Endothelial cell of umbilical vein (primary cell): ENCODE data around the gene MAN2B1. TPM values are rescaled to one million over a fixed set of nuclear protein-coding genes. Genes with fewer than 3 reads are reported as not detected.

ENCODE experiments used
- BruUV-seq: library from RNA; stranded (reverse); fragments of 400-500 nt; replicated peaks from 2 replicates; lab custom pipeline; 2021; lab: Mats Ljungman, UMichigan
- CTCF ChIA-PET: fragments of 300-600, 350-600 bp; sonication (Branson Sonifier 250); formaldehyde crosslinking; loops from one replicate; lab custom pipeline; 2021; ENCODE audit warnings: antibody characterized with exemption, inconsistent platforms; lab: Charles Lee
- POLR2A ChIA-PET: fragments of 300-600, 350-600 bp; sonication (Branson Sonifier 250); formaldehyde crosslinking; loops from one replicate; lab custom pipeline; 2021; ENCODE audit warnings: antibody characterized with exemption, inconsistent platforms; lab: Charles Lee
- DNase-seq: peaks from one replicate; pipeline ENCODE4 v3.0.0-alpha.2; 2011; ENCODE audit warnings: low read depth, low spot score
- FAIRE-seq: peaks from 2 replicates; lab custom pipeline; 2011; peaks lifted over from hg19 to GRCh38; lab: Jason Lieb, UNC
- H2AFZ ChIP-seq: 2 replicates; pipeline ENCODE4 v1.6.0; 2012; ENCODE audit warnings: low read depth, low read length, control low read depth, inconsistent platforms
- H3K27ac ChIP-seq: 2 replicates; pipeline ENCODE4 v1.5.1; 2011; ENCODE audit warnings: low read depth, mild to moderate bottlenecking, control low read depth, low read length, moderate library complexity; ENCODE audit not compliant: insufficient read depth
- H3K27me3 ChIP-seq, 2 experiments: 2 replicates each; pipeline versions ENCODE4 v1.6.0 to v1.6.1; 2011; ENCODE audit warnings: low read length in 2 of 2, mixed read lengths in 1 of 2; ENCODE audit not compliant: control insufficient read depth in 2 of 2, insufficient read depth in 2 of 2
- H3K36me3 ChIP-seq, 2 experiments: 2 replicates in 1 of 2; 3 replicates in 1 of 2; pipeline ENCODE4 v1.5.1; 2011; ENCODE audit warnings: low read length in 2 of 2, mild to moderate bottlenecking in 1 of 2, moderate library complexity in 1 of 2; ENCODE audit not compliant: control insufficient read depth in 2 of 2, insufficient read depth in 2 of 2; ENCODE audit errors: extremely low read depth in 1 of 2
- H3K4me1 ChIP-seq: 3 replicates; pipeline ENCODE4 v1.5.1; 2011; ENCODE audit warnings: mild to moderate bottlenecking, low read length; ENCODE audit not compliant: control insufficient read depth, insufficient read depth; ENCODE audit errors: extremely low read depth
- H3K4me2 ChIP-seq: 2 replicates; pipeline ENCODE4 v1.6.1; 2011; ENCODE audit warnings: low read length, control low read depth, mixed read lengths; ENCODE audit not compliant: insufficient read depth
- H3K4me3 ChIP-seq, 3 experiments: fragments of 200-600 bp in 1 of 3; sonication (generic), shearing (Covaris generic) in 1 of 3; replicated peaks in 1 of 3; 2 replicates each; pipeline ENCODE4 v1.5.1; 2011 to 2016; ENCODE audit warnings: control low read depth in 3 of 3, low read length in 3 of 3, mild to moderate bottlenecking in 2 of 3, inconsistent platforms in 1 of 3, low read depth in 1 of 3, moderate library complexity in 1 of 3; ENCODE audit not compliant: insufficient read depth in 1 of 3
- H3K79me2 ChIP-seq: 2 replicates; pipeline ENCODE4 v1.6.0; 2012; ENCODE audit warnings: low read length, inconsistent platforms; ENCODE audit not compliant: control insufficient read depth, insufficient read depth
- H3K9ac ChIP-seq: replicated peaks from 2 replicates; pipeline ENCODE3; 2011; ENCODE audit warnings: low read length, control low read depth; ENCODE audit not compliant: insufficient read depth; ENCODE audit errors: extremely low read depth
- H3K9me1 ChIP-seq: replicated peaks from 3 replicates; pipeline ENCODE4 v1.6.0; 2011; ENCODE audit warnings: mild to moderate bottlenecking, low read length; ENCODE audit not compliant: control insufficient read depth, insufficient read depth; ENCODE audit errors: extremely low read depth
- H3K9me3 ChIP-seq: replicated peaks from 2 replicates; pipeline ENCODE4 v1.5.1; 2012; ENCODE audit warnings: low read length, inconsistent platforms; ENCODE audit not compliant: control insufficient read depth, insufficient read depth
- H4K20me1 ChIP-seq: replicated peaks from 2 replicates; pipeline ENCODE3; 2011; ENCODE audit warnings: mild to moderate bottlenecking, low read length; ENCODE audit not compliant: control insufficient read depth, insufficient read depth; ENCODE audit errors: extremely low read depth
- CTCF ChIP-seq, 2 donors: IDR thresholded peaks; 1 replicate in 1 of 2; 2 replicates in 1 of 2; pipeline ENCODE4 v1.5.1; 2011; ENCODE audit warnings: low read length in 2 of 2, mild to moderate bottlenecking in 2 of 2, moderate library complexity in 2 of 2, control low read depth in 1 of 2, inconsistent platforms in 1 of 2, low read depth in 1 of 2; ENCODE audit not compliant: insufficient read depth in 1 of 2; ENCODE audit errors: extremely low read depth in 1 of 2
- FOS ChIP-seq: IDR thresholded peaks from 2 replicates; pipeline ENCODE4 v1.6.1; 2011; ENCODE audit warnings: mild to moderate bottlenecking, low read length, moderate library complexity, borderline replicate concordance; ENCODE audit not compliant: insufficient read depth
- GATA2 ChIP-seq: IDR thresholded peaks from 2 replicates; pipeline ENCODE4 v1.7.0; 2011; ENCODE audit warnings: low read depth, mild to moderate bottlenecking, moderate library complexity, mixed read lengths, low read length; ENCODE audit not compliant: insufficient read length, insufficient read depth
- MYC ChIP-seq: IDR thresholded peaks from one replicate; pipeline ENCODE4 v1.6.1; 2011; ENCODE audit warnings: mild to moderate bottlenecking, low read depth, low read length
- POLR2A ChIP-seq: IDR thresholded peaks from 2 replicates; pipeline ENCODE4 v1.6.1; 2012; ENCODE audit warnings: low read depth, mild to moderate bottlenecking, control low read depth, low read length
- POLR2AphosphoS5 ChIP-seq: IDR thresholded peaks from 2 replicates; pipeline ENCODE4 v1.6.1; 2012; ENCODE audit warnings: low read depth, mild to moderate bottlenecking, control low read depth, low read length, moderate library complexity; ENCODE audit not compliant: insufficient read depth
- dilution Hi-C: fragments of 300-500 bp; cut with MboI; formaldehyde crosslinking; loops from one replicate; pipeline ENCODE4 v1.15.0; 2019; ENCODE audit warnings: low sequenced_read_pairs; ENCODE audit not compliant: extremely low pct_ligation_motif_present
- intact Hi-C: fragments of 100-400 bp; cut with micrococcal nuclease; formaldehyde crosslinking; loops from one replicate; pipeline ENCODE4 v1.10.0; 2022
- polyA plus RNA-seq, 4 experiments: library from polyadenylated mRNA; depleted of rRNA in 3 of 4; stranded (reverse) in 3 of 4; unstranded in 1 of 4; fragments of >200 nt; gene quantifications; 2 replicates each; pipeline versions ENCODE4 v1.2.1 to v1.2.3, GENCODE V29; 2011 to 2012; ENCODE audit warnings: missing spikeins in 1 of 4
- total RNA-seq: library from RNA; stranded (reverse); gene quantifications from 2 replicates; pipeline ENCODE4 v1.2.3, GENCODE V29; 2021

MAN2B1 gene
- total and polyA plus RNA-seq, 2 donors (not counting 3 experiments of a cell fraction or from before 2014, with no cell fraction given) = 64.4 to 76.8 TPM

GRCh38 chr19:12656899-12657571 is 9.5 kb downstream of the MAN2B1 start:
- no peak overlapping the region for H2AFZ ChIP-seq
- no peak overlapping the region for H3K4me2 ChIP-seq
- H3K9me1 ChIP-seq = no peaks in the 10 kb centered on the region
- no peaks in the 10 kb centered on the region for H3K79me2 ChIP-seq
- no peak for FAIRE-seq
- intact Hi-C loops = no loop called here
- no peak for DNase-seq
- H3K4me3 ChIP-seq = no peak overlapping the region
- H3K9ac ChIP-seq = no peak overlapping the region
- no peaks in the 10 kb centered on the region for H3K27me3 ChIP-seq
- dilution Hi-C loops = no loop called here
- H4K20me1 ChIP-seq = no peaks in the 10 kb centered on the region
- TF ChIP-seq POLR2A (no peak), CTCF (IDR thresholded peaks at IDR 0.05; ENCODE audit: extremely low read depth in 1 of 2, insufficient read depth in 1 of 2, low read depth in 1 of 2, low read length in 2 of 2) (peak in 1 of 2 donors; percentile 4)
- ChIA-PET POLR2A (interaction anchor here (0.5 kb wide), 1 partner anchor 22 kb away, joined by 4 read pairs; no protein-coding TSS in a partner anchor), CTCF (interaction anchor here (2.1 kb wide), 1 partner anchor 17 kb away, joined by 8 read pairs; no protein-coding TSS in a partner anchor)
- no TSS peak for BruUV-seq
- no peak overlapping the region for H3K27ac ChIP-seq
- H3K4me1 ChIP-seq = no peaks in the 10 kb centered on the region
- peaks cover 0 to 1% of the 10 kb centered on the region in 2 experiments for H3K36me3 ChIP-seq
- H3K9me3 ChIP-seq = no peaks in the 10 kb centered on the region

GRCh38 chr19:12655546-12655945 is 11.0 kb downstream of the MAN2B1 start:
- no peaks in the 10 kb centered on the region for H3K9me1 ChIP-seq
- no peak overlapping the region for H2AFZ ChIP-seq
- no peak for FAIRE-seq
- no peaks in the 10 kb centered on the region for H3K27me3 ChIP-seq
- peaks cover 0 to 1% of the 10 kb centered on the region in 2 experiments for H3K36me3 ChIP-seq
- H3K9ac ChIP-seq = no peak overlapping the region
- H3K79me2 ChIP-seq = no peaks in the 10 kb centered on the region
- no peak overlapping the region for H3K27ac ChIP-seq
- no peak for DNase-seq
- TF ChIP-seq FOS (no peak), GATA2 (no peak), MYC (no peak), POLR2AphosphoS5 (no peak)
- H3K4me1 ChIP-seq = no peaks in the 10 kb centered on the region
- ChIA-PET POLR2A (no interaction called here), CTCF (interaction anchor here (1.3 kb wide), 1 partner anchor 15 kb away, joined by 6 read pairs; no protein-coding TSS in a partner anchor)
- no peak overlapping the region for H3K4me3 ChIP-seq
- dilution Hi-C loops = no loop called here
- BruUV-seq = TSS peak; percentile 7
- intact Hi-C loops = no loop called here
- H3K4me2 ChIP-seq = no peak overlapping the region
- no peaks in the 10 kb centered on the region for H3K9me3 ChIP-seq
- H4K20me1 ChIP-seq = no peaks in the 10 kb centered on the region
